Gastroesophageal sphincter (tissue), 4 donors: ENCODE results near the gene ETV6. TPM values are rescaled to one million over a fixed set of nuclear protein-coding genes. Genes with fewer than 3 reads are reported as not detected.

ENCODE experiments used
- ATAC-seq: fragments of 150-250 bp; one replicate; pipeline ENCODE4 v1.9.1; 2016; ENCODE audit warnings: mild to moderate bottlenecking, moderate library complexity
- H3K27ac ChIP-seq, 4 donors: fragments of 200-600 bp; sonication (generic) in 3 of 4; 1 replicate in 3 of 4; 2 replicates in 1 of 4; pipeline ENCODE4 v1.5.1; 2016 to 2019
- H3K27me3 ChIP-seq: fragments of 200-600 bp; sonication (generic); one replicate; pipeline ENCODE4 v1.5.1; 2019
- H3K36me3 ChIP-seq, 2 donors: fragments of 200-600 bp; sonication (generic); one replicate each; pipeline ENCODE4 v1.5.1; 2019; ENCODE audit warnings: control low read depth in 1 of 2
- H3K4me1 ChIP-seq, 3 donors: fragments of 200-600 bp; sonication (generic); 1 replicate in 2 of 3; 2 replicates in 1 of 3; pipeline ENCODE4 v1.5.1; 2016 to 2019; ENCODE audit warnings: control low read depth in 2 of 3
- H3K4me3 ChIP-seq, 2 donors: fragments of 200-600 bp; sonication (generic); one replicate each; pipeline ENCODE4 v1.5.1; 2019; ENCODE audit warnings: mild to moderate bottlenecking in 1 of 2, moderate library complexity in 1 of 2
- H3K9me3 ChIP-seq, 3 donors: fragments of 200-600 bp; sonication (generic); one replicate each; pipeline ENCODE4 v1.5.1; 2017 to 2019; ENCODE audit warnings: control low read depth in 2 of 3
- CTCF ChIP-seq, 4 experiments: fragments of 200-600 bp in 2 of 4; fragments of 450-650 bp in 2 of 4; sonication (generic) in 1 of 4; IDR thresholded peaks; one replicate each; pipeline ENCODE4 v1.5.1; 2017 to 2019; ENCODE audit warnings: antibody characterized with exemption in 4 of 4, mild to moderate bottlenecking in 2 of 4, moderate library complexity in 2 of 4
- EP300 ChIP-seq: sonication (generic); formaldehyde crosslinking; IDR thresholded peaks from one replicate; pipeline ENCODE4 v1.6.1; 2017; ENCODE audit warnings: antibody characterized with exemption, mild to moderate bottlenecking
- POLR2A ChIP-seq, 2 donors: fragments of 450-650 bp; IDR thresholded peaks; one replicate each; pipeline ENCODE4 v1.6.1; 2017; ENCODE audit warnings: antibody characterized with exemption in 2 of 2, mild to moderate bottlenecking in 2 of 2, moderate library complexity in 1 of 2
- POLR2AphosphoS5 ChIP-seq: sonication (generic); formaldehyde crosslinking; IDR thresholded peaks from one replicate; pipeline ENCODE4 v1.6.1; 2017; ENCODE audit warnings: antibody characterized with exemption
- WGBS, 2 donors: methylation state at CpG; one replicate each; pipeline ENCODE4 v1.1.5; 2018; ENCODE audit warnings: low coverage in 1 of 2; 5-methylcytosine and 5-hydroxymethylcytosine counted together
- total RNA-seq, 4 donors: library from RNA; depleted of rRNA; stranded (reverse); fragments of >200 nt; gene quantifications; one replicate each; pipeline ENCODE4 v1.1.0, GENCODE V29; 2016

The ETV6 gene
- total RNA-seq, 4 donors from 2014 or later: 18.7 to 30.1 (median 21.1) TPM

DNA sequence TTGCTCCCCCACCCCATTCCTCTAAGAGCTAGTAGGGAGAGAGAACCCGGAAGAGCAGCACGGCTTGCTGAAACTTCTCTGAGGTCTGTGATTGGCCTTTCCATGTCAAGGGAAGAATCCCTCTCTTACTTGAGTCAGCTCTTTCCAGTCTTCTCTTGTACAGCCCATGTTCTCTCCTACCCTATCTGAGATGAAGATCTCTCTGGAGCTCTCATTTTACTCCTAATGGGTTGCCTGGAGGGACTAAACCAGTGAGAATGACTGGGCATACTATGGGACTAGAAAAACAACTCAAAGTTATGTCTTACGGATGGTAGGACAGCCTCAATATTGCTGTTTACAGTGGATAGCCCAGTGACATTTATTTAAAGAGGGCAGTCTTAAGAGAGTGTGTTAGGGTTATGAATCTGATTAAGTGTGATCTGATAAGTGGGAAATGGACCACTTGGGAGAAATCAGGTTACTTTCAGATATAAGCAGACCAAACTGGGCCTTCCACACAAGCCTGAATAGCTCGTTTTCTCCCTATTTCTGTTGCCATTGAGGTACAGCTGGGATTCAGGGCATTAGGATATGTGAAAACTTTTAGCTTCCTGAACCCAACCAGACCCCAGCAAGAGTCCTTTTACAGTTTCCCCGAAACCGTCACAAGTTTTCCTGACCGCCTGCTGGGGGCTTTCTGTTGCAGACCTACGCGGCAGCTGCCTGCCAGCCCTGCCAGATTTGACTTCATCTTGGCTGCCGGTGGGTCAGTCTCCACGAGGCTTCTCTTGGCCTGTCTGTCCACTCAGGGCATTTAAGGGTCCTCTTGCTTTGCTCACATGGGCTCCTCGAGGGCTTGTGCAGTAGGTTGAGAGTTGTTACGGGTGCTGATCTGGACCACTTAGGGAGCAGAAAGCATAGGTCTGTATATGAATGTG, 16.9 kb downstream of the ETV6 start:
- Histone ChIP-seq H3K4me1 (peaks cover 0 to 85% (median 20%) of the 10 kb centered on the region in 3 donors), H3K27me3 (no peaks in the 10 kb centered on the region)

DNA sequence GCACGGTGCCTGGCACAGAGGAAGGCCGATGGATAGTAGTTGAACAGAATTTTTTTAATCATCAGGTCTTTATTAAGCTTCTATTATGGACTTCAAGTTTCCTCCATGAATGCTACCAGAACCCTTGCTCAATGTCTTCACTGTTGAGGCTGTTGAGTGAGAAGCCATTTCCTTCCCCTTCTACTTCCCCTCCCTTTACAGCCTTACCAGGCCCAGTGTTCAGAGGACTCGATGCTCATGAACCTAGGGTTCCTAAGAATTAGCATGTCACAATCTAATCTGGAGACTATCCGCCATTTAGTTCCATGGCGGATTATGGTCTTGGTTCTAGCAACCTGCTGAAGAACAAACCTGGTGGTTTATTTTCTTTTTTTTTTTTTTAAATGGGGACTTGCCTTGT, 17.7 kb downstream of the ETV6 start:
- Histone ChIP-seq H3K9me3 (no peaks in the 10 kb centered on the region), H3K27ac (no peak overlapping the region), H3K4me3 (no peak overlapping the region), H3K27me3 (no peaks in the 10 kb centered on the region), H3K4me1 (peaks cover 0 to 85% (median 12%) of the 10 kb centered on the region in 3 donors), H3K36me3 (no peaks in the 10 kb centered on the region)
- no peak for ATAC-seq
- TF ChIP-seq POLR2A (IDR thresholded peaks at IDR 0.05): no peak
- TF ChIP-seq CTCF (IDR thresholded peaks at IDR 0.05): no peak
- no peak for TF ChIP-seq POLR2AphosphoS5
- TF ChIP-seq EP300: no peak
- WGBS, 2 donors: 86 to 93% methylated on average over 5 of the region's 5 CpGs

More for the DNA sequence above, 16.9 kb downstream of the ETV6 start:
- Histone ChIP-seq H3K36me3 (no peaks in the 10 kb centered on the region), H3K4me3 (no peak overlapping the region), H3K27ac (peak overlapping the region in 2 of 4 donors; percentile 24 to 28), H3K9me3 (no peaks in the 10 kb centered on the region)
- TF ChIP-seq CTCF (IDR thresholded peaks at IDR 0.05) (no peak), POLR2AphosphoS5 (no peak), EP300 (no peak), POLR2A (IDR thresholded peaks at IDR 0.05) (no peak)
- ATAC-seq: no peak
- WGBS, 2 donors: 73 to 88% methylated on average over 4 to 7 of the region's 13 CpGs

GRCh38 chr12:11668611-11669010, 19.1 kb downstream of the ETV6 start:
- 65 to 67% methylated on average over 5 to 6 of the region's 6 CpGs for WGBS, 2 donors
- Histone ChIP-seq H3K27me3 (no peaks in the 10 kb centered on the region), H3K4me1 (peaks cover 0 to 85% (median 3%) of the 10 kb centered on the region in 3 donors), H3K27ac (no peak overlapping the region), H3K9me3 (no peaks in the 10 kb centered on the region), H3K36me3 (no peaks in the 10 kb centered on the region), H3K4me3 (no peak overlapping the region)
- TF ChIP-seq CTCF (IDR thresholded peaks at IDR 0.05): no peak
- TF ChIP-seq POLR2AphosphoS5: no peak
- TF ChIP-seq EP300: no peak
- TF ChIP-seq POLR2A (IDR thresholded peaks at IDR 0.05): no peak
- ATAC-seq: no peak

- Histone ChIP-seq H3K4me1 (peaks cover 0 to 85% (median 3%) of the 10 kb centered on the region in 3 donors), H3K27me3 (no peaks in the 10 kb centered on the region), H3K4me3 (no peak overlapping the region), H3K27ac (no peak overlapping the region), H3K9me3 (no peaks in the 10 kb centered on the region), H3K36me3 (no peaks in the 10 kb centered on the region)
- TF ChIP-seq POLR2A (IDR thresholded peaks at IDR 0.05) (no peak), EP300 (no peak), POLR2AphosphoS5 (no peak), CTCF (IDR thresholded peaks at IDR 0.05) (no peak)
- no peak for ATAC-seq
- 81 to 93% methylated on average over 5 of the region's 5 CpGs for WGBS, 2 donors
Observed at GRCh38 chr12:11669348-11669747, 19.9 kb downstream of the ETV6 start.
